Measurements from ENCODE around the gene FGF19.

FGF19 gene

DNA sequence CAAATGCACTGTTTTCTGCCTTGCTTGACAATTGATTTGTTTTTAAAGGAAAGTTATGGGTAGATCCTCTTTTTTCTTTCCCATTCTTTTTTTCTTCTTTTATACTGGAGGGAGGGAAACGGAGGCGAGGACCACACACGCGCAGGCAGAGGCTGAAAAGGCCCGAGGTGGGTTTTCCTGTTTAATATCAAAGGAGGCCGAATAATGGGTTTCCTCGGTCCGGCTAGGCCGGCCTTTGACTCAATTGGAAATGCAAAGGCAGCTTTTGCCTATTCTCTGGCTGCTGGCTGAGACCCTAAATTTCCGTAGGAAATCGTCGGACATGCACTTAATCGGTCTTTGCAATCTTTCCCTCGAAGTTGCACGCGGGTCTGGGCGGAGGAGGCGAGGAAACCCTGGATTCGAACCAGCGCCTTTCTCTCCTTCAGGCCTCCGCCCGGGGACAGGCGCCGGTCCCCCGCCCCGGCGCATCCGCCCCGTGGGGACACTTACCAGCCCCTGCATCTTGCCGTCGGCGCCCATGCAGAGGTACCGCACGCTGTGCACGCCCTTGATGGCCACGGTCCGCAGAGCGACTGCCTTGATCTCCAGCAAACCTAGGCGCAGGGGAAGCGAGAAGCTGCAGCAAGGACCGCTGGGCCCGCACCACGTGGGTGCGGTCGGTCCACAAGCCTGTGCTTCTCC, 911 bp downstream of the FGF19 start:
- no peak for DNase-seq (ENCODE audit: low spot score)
- TF ChIP-seq, protein P1, sequence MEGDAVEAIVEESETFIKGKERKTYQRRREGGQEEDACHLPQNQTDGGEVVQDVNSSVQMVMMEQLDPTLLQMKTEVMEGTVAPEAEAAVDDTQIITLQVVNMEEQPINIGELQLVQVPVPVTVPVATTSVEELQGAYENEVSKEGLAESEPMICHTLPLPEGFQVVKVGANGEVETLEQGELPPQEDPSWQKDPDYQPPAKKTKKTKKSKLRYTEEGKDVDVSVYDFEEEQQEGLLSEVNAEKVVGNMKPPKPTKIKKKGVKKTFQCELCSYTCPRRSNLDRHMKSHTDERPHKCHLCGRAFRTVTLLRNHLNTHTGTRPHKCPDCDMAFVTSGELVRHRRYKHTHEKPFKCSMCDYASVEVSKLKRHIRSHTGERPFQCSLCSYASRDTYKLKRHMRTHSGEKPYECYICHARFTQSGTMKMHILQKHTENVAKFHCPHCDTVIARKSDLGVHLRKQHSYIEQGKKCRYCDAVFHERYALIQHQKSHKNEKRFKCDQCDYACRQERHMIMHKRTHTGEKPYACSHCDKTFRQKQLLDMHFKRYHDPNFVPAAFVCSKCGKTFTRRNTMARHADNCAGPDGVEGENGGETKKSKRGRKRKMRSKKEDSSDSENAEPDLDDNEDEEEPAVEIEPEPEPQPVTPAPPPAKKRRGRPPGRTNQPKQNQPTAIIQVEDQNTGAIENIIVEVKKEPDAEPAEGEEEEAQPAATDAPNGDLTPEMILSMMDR (IDR thresholded peaks at IDR 0.05; ENCODE audit: extremely low read depth, missing control alignments), result no peak

DNA sequence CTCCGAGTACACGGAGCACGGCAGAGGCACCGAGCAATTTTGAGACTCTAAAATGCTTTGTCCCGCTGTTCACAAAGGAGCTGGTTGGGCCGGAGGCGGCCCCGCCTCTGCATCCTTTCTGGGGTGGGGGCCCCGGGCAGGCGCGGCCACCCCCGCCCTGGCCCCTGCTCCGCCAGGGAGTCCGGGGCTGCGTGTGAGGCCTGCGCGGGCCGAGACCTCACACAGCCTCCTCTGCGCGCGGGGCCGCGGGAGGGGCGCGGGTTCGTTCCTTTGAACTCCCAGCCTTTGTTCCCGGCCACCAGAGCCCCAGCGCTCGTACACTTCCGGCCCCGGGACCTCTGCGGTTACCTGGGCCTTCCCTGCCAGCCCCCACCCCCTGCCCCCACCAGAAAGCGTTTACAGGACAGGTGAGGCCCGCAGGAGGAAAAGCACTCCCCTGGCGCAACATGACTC, 1.6 kb downstream of the FGF19 start:
- TF ChIP-seq, protein P1 (IDR thresholded peaks at IDR 0.05; ENCODE audit: extremely low read depth, missing control alignments), result no peak
- no peak for DNase-seq (ENCODE audit: low spot score)

DNA sequence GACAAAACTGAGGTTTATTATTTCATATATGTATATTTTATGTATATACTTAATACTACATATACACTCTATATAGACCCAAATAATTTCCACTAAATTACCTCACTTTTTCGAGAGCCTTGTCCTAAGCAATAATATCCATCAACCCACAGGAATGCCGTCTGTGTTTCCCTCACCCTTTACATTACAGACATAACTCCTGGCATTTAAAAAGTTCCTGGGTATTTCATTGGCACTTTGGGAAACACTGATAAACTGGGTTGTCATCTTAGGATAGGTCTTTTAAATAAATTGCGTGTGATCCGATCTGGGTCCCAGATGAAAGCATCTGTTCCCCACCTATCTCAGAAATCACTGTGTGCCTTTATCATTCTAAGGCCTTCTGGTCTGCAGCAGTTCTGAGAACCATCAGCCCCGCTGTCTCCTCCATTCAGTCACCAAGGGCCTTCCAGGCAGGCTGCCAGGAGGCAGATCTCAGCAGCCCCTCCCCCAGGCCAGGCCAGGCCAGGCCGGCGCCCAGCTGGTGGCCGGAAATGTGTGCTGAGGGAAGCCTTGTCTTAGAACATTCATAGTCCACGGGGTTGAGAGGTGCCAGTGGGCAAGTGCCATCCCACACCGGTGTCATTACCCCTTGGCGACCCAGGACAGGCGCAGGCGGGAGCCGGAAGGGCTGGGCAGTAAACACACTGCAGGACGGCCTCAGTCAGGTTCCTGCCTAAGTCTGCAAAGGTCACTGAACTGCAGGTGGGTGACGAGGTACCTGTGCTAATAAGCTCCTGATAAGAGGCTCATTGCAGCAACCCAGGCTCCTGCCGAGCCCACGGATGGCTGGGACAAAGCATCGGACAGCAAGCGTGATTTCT, 3.3 kb downstream of the FGF19 start:
- TF ChIP-seq, protein P1 (IDR thresholded peaks at IDR 0.05; ENCODE audit: extremely low read depth, missing control alignments), result no peak
- DNase-seq (ENCODE audit: low spot score), result no peak

DNA sequence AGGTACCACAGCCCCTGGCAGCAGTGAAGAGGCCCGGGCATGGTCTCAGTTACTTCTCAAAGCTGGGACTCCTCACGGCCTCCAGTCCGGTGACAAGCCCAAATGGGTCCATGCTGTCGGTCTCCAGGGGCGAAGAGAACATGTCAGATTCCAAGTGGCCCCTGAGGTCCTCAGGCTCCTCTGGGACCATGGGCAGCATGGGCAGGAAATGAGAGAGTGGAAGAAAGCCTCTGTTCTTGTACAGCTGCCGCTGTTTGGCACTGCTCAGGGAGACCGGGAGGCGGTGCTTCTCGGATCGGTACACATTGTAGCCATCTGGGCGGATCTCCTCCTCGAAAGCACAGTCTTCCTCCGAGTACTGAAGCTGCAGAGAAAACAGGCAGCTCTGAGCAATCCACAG, 4.6 kb downstream of the FGF19 start:
- no peak for DNase-seq (ENCODE audit: low spot score)
- TF ChIP-seq, protein P1 (IDR thresholded peaks at IDR 0.05; ENCODE audit: extremely low read depth, missing control alignments), result no peak

DNA sequence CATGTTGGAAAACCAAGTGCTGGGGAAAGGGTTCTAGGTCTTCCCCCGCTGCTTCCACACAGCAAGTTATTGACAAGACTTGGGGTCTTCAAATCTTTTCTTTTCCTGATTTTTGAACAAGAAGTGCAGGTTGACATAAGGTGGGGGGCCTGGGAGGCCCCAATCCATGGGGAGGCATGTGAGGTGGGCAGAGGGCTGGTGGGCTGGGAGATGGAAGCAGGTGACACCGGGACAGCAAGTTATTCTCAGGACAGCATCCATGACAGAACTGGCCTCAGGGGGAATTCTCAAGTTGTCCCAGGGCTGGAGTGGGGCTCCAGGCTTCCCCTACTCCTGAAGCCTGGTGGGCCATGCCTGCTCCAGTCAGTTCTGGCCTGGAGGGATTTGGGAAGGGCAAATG, 5.5 kb downstream of the FGF19 start:
- TF ChIP-seq, protein P1 (IDR thresholded peaks at IDR 0.05; ENCODE audit: extremely low read depth, missing control alignments), result no peak
- no peak for DNase-seq (ENCODE audit: low spot score)

DNA sequence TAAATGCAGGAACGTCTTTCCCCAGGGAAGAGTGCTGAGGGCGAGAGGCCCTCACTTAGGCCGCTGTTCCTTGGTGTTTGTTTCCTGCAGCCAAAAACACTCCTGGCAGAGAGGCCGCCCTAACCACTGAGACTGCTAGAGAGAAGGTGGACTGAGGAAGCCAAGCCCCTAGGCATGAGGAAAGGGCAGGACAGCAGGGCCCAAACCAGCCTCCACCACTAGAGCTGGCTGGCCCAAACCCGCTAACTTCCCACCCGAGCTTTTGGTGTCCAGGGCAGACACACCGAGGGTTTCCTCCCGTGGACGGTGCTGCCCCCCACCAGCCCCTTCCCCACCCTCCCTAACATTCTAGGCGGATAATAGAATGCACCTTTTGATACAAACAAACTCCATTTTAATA, 6.0 kb downstream of the FGF19 start:
- TF ChIP-seq, protein P1 (IDR thresholded peaks at IDR 0.05; ENCODE audit: extremely low read depth, missing control alignments), result no peak
- no peak for DNase-seq (ENCODE audit: low spot score)

DNA sequence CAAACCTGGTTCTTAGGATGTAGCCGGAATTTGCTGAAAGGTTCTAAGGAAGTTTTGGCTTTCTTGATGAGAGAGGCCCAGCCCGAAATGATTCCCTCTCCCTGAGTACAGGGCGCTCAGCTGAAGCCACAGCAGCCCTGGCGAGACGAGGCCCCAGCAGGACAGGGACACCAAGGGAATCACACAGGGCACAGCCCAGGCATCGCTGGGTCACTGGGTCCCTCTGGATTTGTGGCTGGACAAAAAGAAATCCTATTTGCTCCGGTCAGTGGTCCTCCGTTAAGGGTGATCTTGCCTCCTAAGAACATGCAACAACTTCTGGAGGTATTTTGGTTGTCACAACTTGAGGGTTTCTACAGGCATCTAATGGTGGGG, 6.4 kb downstream of the FGF19 start:
- DNase-seq (ENCODE audit: low spot score), result no peak
- TF ChIP-seq, protein P1 (IDR thresholded peaks at IDR 0.05; ENCODE audit: extremely low read depth, missing control alignments), result no peak
